WTC11 (cell line): ENCODE measurements around the gene KCNJ14.

Experiments used
- GABPB1 ChIP-seq: sonication (generic); formaldehyde crosslinking; IDR thresholded peaks from 2 replicates; pipeline ENCODE4 v1.8.1; 2023; ENCODE audit warnings: mild to moderate bottlenecking, missing genetic modification reagents
- MAX ChIP-seq: sonication (generic); formaldehyde crosslinking; IDR thresholded peaks from 2 replicates; pipeline ENCODE4 v1.8.0; 2022; ENCODE audit warnings: mild to moderate bottlenecking, missing genetic modification reagents
- ZNF416 ChIP-seq: fragments of 250-450 bp; sonication (Bioruptor Pico); IDR thresholded peaks from 2 replicates; pipeline ENCODE4 v1.9.0; 2021; ENCODE audit warnings: mild to moderate bottlenecking, inconsistent platforms
- TF ChIP-seq, protein P1 (sequence below): fragments of 200-600 bp; IDR thresholded peaks from 2 replicates; pipeline ENCODE4 v1.8.0; 2022; ENCODE audit warnings: antibody characterized with exemption
- TF ChIP-seq, protein P2 (sequence below): sonication (generic); formaldehyde crosslinking; IDR thresholded peaks from 2 replicates; pipeline ENCODE4 v1.8.1; 2022; ENCODE audit warnings: missing genetic modification reagents, borderline replicate concordance

DNA sequence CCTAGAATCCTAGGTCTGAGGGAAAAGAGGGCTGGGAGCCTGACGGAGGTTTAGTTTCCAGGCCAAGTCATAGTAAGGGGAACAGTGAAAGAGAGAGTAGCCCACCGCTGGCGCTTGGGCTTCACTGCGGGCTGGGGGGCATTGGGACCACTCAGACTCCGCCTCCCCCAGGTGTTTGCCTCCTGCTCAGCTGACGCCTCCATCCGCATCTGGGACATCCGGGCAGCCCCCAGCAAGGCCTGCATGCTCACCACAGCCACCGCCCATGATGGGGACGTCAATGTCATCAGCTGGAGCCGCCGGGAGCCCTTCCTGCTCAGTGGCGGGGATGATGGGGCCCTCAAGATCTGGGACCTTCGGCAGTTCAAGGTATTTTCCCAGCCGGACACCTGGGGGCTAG lies 4.5 kb upstream of the KCNJ14 start:
- TF ChIP-seq, protein P1, sequence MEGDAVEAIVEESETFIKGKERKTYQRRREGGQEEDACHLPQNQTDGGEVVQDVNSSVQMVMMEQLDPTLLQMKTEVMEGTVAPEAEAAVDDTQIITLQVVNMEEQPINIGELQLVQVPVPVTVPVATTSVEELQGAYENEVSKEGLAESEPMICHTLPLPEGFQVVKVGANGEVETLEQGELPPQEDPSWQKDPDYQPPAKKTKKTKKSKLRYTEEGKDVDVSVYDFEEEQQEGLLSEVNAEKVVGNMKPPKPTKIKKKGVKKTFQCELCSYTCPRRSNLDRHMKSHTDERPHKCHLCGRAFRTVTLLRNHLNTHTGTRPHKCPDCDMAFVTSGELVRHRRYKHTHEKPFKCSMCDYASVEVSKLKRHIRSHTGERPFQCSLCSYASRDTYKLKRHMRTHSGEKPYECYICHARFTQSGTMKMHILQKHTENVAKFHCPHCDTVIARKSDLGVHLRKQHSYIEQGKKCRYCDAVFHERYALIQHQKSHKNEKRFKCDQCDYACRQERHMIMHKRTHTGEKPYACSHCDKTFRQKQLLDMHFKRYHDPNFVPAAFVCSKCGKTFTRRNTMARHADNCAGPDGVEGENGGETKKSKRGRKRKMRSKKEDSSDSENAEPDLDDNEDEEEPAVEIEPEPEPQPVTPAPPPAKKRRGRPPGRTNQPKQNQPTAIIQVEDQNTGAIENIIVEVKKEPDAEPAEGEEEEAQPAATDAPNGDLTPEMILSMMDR, result no peak
- TF ChIP-seq GABPB1 (CRISPR knock-in tag) (no peak), MAX (no peak), ZNF416 (CRISPR knock-in tag) (no peak)
- TF ChIP-seq, protein P2, sequence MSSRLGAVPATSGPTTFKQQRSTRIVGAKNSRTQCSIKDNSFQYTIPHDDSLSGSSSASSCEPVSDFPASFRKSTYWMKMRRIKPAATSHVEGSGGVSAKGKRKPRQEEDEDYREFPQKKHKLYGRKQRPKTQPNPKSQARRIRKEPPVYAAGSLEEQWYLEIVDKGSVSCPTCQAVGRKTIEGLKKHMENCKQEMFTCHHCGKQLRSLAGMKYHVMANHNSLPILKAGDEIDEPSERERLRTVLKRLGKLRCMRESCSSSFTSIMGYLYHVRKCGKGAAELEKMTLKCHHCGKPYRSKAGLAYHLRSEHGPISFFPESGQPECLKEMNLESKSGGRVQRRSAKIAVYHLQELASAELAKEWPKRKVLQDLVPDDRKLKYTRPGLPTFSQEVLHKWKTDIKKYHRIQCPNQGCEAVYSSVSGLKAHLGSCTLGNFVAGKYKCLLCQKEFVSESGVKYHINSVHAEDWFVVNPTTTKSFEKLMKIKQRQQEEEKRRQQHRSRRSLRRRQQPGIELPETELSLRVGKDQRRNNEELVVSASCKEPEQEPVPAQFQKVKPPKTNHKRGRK (CRISPR knock-in tag), result no peak
